ENCODE measurements around the gene MED28. TPM values are rescaled to one million over a fixed set of nuclear protein-coding genes. Genes with fewer than 3 reads are reported as not detected.

Gene MED28
- total and polyA plus RNA-seq, 2 donors: 21.8 to 25.9 TPM

GRCh38 chr4:17662694-17663093, 48.3 kb downstream of the MED28 start:
- DNase-seq (ENCODE audit: extremely low spot score): no peak
- Histone ChIP-seq H3K36me3 (ENCODE audit: insufficient read depth) (no peaks in the 10 kb centered on the region), H3K27ac (ENCODE audit: low read depth) (no peak overlapping the region), H3K4me1 (ENCODE audit: insufficient read depth) (no peaks in the 10 kb centered on the region), H3K4me3 (ENCODE audit: low read depth, low read length) (no peak overlapping the region)
- WGBS: 93% methylated on average over 3 of the region's 3 CpGs

GRCh38 chr4:17664755-17665154, 50.3 kb downstream of the MED28 start:
- 63% methylated on average over 4 of the region's 4 CpGs for whole genome bisulfite sequencing
- no peak overlapping the region for H3K27ac ChIP-seq (ENCODE audit: low read depth)
- no peak for DNase-seq (ENCODE audit: extremely low spot score)
- no peak overlapping the region for H3K4me3 ChIP-seq (ENCODE audit: low read depth, low read length)
- no peaks in the 10 kb centered on the region for H3K4me1 ChIP-seq (ENCODE audit: insufficient read depth)
- H3K36me3 ChIP-seq (ENCODE audit: insufficient read depth): no peaks in the 10 kb centered on the region

GRCh38 chr4:17665346-17665745, 50.9 kb downstream of the MED28 start:
- H3K4me3 ChIP-seq (ENCODE audit: low read depth, low read length): no peak overlapping the region
- no peaks in the 10 kb centered on the region for H3K4me1 ChIP-seq (ENCODE audit: insufficient read depth)
- H3K27ac ChIP-seq (ENCODE audit: low read depth): no peak overlapping the region
- no peaks in the 10 kb centered on the region for H3K36me3 ChIP-seq (ENCODE audit: insufficient read depth)
- WGBS: 58% methylated on average over 1 of the region's 1 CpG
- DNase-seq (ENCODE audit: extremely low spot score): no peak

GRCh38 chr4:17665852-17666251, 51.4 kb downstream of the MED28 start:
- H3K36me3 ChIP-seq (ENCODE audit: insufficient read depth): no peaks in the 10 kb centered on the region
- no peak for DNase-seq (ENCODE audit: extremely low spot score)
- WGBS: 65% methylated on average over 3 of the region's 3 CpGs
- H3K4me1 ChIP-seq (ENCODE audit: insufficient read depth): no peaks in the 10 kb centered on the region
- H3K4me3 ChIP-seq (ENCODE audit: low read depth, low read length): no peak overlapping the region
- H3K27ac ChIP-seq (ENCODE audit: low read depth): no peak overlapping the region

GRCh38 chr4:17667253-17667652, 52.8 kb downstream of the MED28 start:
- H3K27ac ChIP-seq (ENCODE audit: low read depth): no peak overlapping the region
- no peak for DNase-seq (ENCODE audit: extremely low spot score)
- no peaks in the 10 kb centered on the region for H3K36me3 ChIP-seq (ENCODE audit: insufficient read depth)
- no peaks in the 10 kb centered on the region for H3K4me1 ChIP-seq (ENCODE audit: insufficient read depth)
- WGBS: 70% methylated on average over 3 of the region's 3 CpGs
- no peak overlapping the region for H3K4me3 ChIP-seq (ENCODE audit: low read depth, low read length)

GRCh38 chr4:17667653-17668201, 53.3 kb downstream of the MED28 start:
- no peaks in the 10 kb centered on the region for H3K36me3 ChIP-seq (ENCODE audit: insufficient read depth)
- no peak for DNase-seq (ENCODE audit: extremely low spot score)
- no peak overlapping the region for H3K4me3 ChIP-seq (ENCODE audit: low read depth, low read length)
- 76% methylated on average over 3 of the region's 3 CpGs for WGBS
- H3K4me1 ChIP-seq (ENCODE audit: insufficient read depth): no peaks in the 10 kb centered on the region
- H3K27ac ChIP-seq (ENCODE audit: low read depth): no peak overlapping the region

GRCh38 chr4:17670423-17670822, 56.0 kb downstream of the MED28 start:
- Histone ChIP-seq H3K36me3 (ENCODE audit: insufficient read depth) (no peaks in the 10 kb centered on the region), H3K27ac (ENCODE audit: low read depth) (no peak overlapping the region), H3K4me1 (ENCODE audit: insufficient read depth) (no peaks in the 10 kb centered on the region), H3K4me3 (ENCODE audit: low read depth, low read length) (no peak overlapping the region)
- no peak for DNase-seq (ENCODE audit: extremely low spot score)

GRCh38 chr4:17680559-17681280, 66.3 kb downstream of the MED28 start:
- Histone ChIP-seq H3K36me3 (ENCODE audit: insufficient read depth) (no peaks in the 10 kb centered on the region), H3K4me3 (ENCODE audit: low read depth, low read length) (no peak overlapping the region), H3K4me1 (ENCODE audit: insufficient read depth) (no peaks in the 10 kb centered on the region), H3K27ac (ENCODE audit: low read depth) (no peak overlapping the region)
- WGBS: 61% methylated on average over 5 of the region's 5 CpGs
- DNase-seq (ENCODE audit: extremely low spot score): no peak

GRCh38 chr4:17681281-17682221, 67.1 kb downstream of the MED28 start:
- DNase-seq (ENCODE audit: extremely low spot score): no peak
- Histone ChIP-seq H3K36me3 (ENCODE audit: insufficient read depth) (no peaks in the 10 kb centered on the region), H3K4me3 (ENCODE audit: low read depth, low read length) (no peak overlapping the region), H3K27ac (ENCODE audit: low read depth) (no peak overlapping the region), H3K4me1 (ENCODE audit: insufficient read depth) (no peaks in the 10 kb centered on the region)
- WGBS: 81% methylated on average over 7 of the region's 7 CpGs

GRCh38 chr4:17682222-17682566, 67.8 kb downstream of the MED28 start:
- no peak overlapping the region for H3K4me3 ChIP-seq (ENCODE audit: low read depth, low read length)
- no peaks in the 10 kb centered on the region for H3K4me1 ChIP-seq (ENCODE audit: insufficient read depth)
- 58% methylated on average over 2 of the region's 2 CpGs for WGBS
- DNase-seq (ENCODE audit: extremely low spot score): no peak
- H3K27ac ChIP-seq (ENCODE audit: low read depth): no peak overlapping the region
- H3K36me3 ChIP-seq (ENCODE audit: insufficient read depth): no peaks in the 10 kb centered on the region

Other genes starting within 250 kb of the MED28 start
- 9.8 TPM for gene QDPR, start 102.6 kb upstream of the MED28 start, total RNA-seq
- gene QDPR, start 102.6 kb upstream of the MED28 start, polyA plus RNA-seq: 27.9 TPM
- gene CLRN2, start 99.5 kb upstream of the MED28 start, total RNA-seq: not detected
- not detected for gene CLRN2, start 99.5 kb upstream of the MED28 start, polyA plus RNA-seq
- 93.7 TPM for gene LAP3, start 37.4 kb upstream of the MED28 start, total RNA-seq
- gene LAP3, start 37.4 kb upstream of the MED28 start, polyA plus RNA-seq: 75.8 TPM
- 0.11 TPM for gene FAM184B, start 167.0 kb downstream of the MED28 start, total RNA-seq
- 0.04 TPM for gene FAM184B, start 167.0 kb downstream of the MED28 start, polyA plus RNA-seq
- gene DCAF16, start 196.1 kb downstream of the MED28 start, total RNA-seq: 46.7 TPM
- gene DCAF16, start 196.1 kb downstream of the MED28 start, polyA plus RNA-seq: 16.3 TPM
- 30.4 TPM for gene NCAPG, start 196.3 kb downstream of the MED28 start, total RNA-seq
- 0.15 TPM for gene NCAPG, start 196.3 kb downstream of the MED28 start, polyA plus RNA-seq

Measured in urinary bladder (tissue), 4 donors.